HG02973 (cell line): Measurements from ENCODE around the gene KRTAP10-5.

ENCODE experiments used
- ATAC-seq: cut with Tn5 transposase; IDR thresholded peaks from one replicate; pipeline ENCODE4 v1.9.1; 2021; ENCODE audit warnings: moderate library complexity; ENCODE audit not compliant: unreplicated experiment

KRTAP10-5 gene

DNA sequence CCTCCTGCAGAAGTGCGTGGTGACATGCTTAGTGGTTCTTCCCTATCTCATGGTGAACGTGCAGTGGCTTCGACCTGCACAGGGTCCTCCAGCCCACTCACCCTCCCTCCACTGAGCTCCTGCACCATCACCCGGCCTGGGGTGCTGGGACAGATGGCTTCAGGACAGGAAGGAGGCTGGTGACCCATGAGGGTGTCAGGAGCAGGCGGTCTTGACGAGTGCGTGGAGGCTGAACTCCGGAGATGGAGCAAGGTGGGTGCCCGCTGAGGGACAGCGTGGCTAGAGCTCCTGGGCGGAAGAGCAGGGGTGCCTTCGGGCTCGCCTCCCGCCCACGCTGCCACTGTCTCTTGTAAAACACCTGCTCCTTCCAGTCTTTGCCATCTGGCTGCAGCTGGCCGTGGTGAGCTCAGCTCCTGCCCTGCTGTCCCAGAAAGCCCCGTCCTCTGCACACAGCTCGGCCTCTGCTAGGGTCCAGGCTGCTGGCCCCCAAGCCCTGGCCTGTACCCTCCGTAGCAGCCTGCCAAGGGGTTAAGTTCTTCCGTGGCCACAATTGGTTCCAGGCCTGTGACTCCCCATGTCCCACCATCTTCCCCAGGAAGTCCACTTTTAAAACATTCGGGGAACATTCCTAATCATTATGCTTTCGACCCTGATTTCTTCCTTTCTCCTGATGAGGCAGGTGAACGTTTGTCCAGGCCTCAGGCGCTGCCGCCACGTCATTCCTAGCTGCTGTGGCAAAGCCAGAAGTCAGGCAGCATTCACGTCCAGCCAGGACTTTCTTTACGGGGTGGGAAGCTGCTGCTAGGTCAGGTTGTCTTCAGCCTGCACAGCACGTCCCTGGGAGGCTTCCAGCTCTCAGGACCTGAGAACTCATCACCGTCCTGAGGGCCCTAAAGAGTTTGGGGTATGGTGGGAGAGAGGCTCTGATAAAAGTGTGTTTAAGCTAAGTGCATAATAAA, 48.5 kb downstream of the KRTAP10-5 start:
- no peak for ATAC-seq

DNA sequence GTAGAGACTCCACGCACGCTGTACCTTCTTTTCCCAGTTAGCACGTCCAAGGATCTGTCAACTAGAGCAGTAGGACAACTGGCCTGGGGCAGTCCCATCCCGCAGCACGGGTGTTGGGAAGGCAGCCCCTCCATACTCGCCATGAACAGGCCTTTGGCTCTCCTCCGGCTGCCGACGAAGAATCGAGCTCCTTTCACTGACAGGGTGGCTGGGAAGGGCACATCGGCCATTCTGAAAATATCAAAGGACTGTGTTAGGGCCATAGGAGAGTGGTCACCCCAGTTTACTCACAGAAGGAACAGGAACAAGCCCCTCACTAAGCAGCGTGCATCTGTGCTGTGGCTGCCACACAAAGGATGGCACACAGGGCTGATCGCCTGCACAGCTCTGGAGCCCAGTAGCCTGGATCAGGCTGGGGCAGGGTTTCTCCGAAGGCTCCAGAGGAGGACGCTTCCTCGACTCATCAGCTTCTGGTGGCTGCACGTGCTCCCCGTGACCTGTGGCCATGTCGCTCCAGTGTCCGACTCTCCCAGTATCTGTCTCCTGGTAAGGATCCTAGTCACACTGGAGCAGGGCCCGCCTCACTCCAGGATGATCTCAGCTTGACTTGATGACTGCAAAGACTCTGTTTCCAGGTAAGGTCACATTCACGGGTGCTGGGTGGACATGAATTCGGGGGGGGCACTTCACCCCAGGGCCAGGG, 49.4 kb downstream of the KRTAP10-5 start:
- no peak for ATAC-seq

DNA sequence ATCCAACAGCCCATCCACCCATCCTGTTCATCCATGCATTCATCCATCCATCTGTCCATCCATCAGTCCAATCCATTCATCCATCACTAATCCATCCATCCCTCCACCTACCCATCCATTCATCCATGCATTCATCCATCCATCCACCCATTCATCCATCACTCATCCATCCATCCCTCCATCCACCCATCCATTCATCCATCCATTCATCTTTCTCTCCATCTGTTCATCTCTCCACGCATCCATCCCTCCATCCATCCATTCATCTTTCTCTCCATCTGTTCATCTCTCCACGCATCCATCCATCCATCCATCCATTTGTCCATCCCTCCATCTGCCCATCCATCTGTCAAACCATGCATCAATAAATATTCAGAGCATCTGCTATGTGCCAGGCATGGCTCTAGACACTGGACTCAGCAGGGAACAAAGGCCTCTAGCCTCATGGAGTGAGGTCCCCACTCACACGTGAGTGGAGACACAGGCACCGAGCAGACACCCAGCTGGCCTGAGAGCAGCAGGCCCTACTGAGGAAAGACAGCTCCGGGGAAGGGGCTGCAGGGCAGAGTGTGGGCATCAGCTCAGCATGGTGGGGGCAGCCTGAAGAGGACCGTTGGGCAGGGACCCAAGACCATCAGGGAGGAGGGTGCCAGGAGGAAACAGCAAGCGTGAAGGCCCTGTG, 50.0 kb downstream of the KRTAP10-5 start:
- no peak for ATAC-seq

GRCh38 chr21:44529503-44530125, 50.8 kb downstream of the KRTAP10-5 start:
- ATAC-seq, result no peak
